Kidney glomerular epithelial cell (primary cell): Measurements from ENCODE around the gene TAGLN.

Experiments
- DNase-seq: peaks from one replicate; lab custom pipeline; 2025; lab: John Stamatoyannopoulos, UW

Gene TAGLN

DNA sequence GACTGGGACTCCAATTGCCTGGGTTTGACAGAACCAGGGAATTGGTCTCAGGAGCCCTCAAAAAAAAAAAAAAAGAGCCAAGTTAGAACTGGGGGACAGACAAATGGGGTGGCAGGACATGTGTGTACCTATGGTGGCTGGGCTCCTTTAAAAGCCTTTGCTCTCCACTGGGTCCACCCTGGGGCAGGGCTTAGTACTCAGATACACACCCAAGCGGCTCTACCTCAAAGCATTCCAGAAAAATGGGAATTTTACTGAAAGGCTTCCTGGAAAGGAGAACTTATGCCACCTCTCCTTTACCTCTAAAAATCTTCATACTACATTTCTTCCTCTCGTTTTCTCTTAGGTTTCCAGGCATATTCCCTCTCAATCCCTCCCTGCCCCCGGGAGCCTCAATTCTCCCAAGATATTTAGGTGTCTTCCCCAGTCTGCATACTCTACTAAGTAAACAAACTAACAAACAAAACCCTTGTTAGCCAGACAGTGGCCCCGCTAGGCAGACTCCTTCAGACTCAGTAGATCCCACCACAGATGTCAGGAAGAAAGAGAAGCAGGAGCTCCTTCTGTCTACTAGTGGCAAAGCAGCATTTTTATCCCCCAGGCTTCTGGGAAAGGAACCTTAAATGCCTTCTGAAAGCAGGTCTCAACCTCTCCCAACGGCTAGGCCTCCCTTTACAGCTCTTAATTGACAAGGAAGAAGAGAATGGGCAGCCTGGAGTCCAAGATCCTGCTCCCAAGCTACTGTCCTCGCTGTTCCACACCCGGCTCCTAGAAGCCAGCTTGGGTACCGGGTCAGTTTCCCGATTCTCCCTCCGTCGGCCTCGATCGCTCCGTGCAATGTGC is 32.0 kb downstream of the TAGLN start:
- no peak for DNase-seq

GRCh38 chr11:117231842-117232091 is 32.6 kb downstream of the TAGLN start, which contains the start of gene PCSK7:
Gene PCSK7 (minus strand): TSS chr11:117232073. CDS start chr11:117229844, 2,229 bp downstream.
- no peak for DNase-seq

DNA sequence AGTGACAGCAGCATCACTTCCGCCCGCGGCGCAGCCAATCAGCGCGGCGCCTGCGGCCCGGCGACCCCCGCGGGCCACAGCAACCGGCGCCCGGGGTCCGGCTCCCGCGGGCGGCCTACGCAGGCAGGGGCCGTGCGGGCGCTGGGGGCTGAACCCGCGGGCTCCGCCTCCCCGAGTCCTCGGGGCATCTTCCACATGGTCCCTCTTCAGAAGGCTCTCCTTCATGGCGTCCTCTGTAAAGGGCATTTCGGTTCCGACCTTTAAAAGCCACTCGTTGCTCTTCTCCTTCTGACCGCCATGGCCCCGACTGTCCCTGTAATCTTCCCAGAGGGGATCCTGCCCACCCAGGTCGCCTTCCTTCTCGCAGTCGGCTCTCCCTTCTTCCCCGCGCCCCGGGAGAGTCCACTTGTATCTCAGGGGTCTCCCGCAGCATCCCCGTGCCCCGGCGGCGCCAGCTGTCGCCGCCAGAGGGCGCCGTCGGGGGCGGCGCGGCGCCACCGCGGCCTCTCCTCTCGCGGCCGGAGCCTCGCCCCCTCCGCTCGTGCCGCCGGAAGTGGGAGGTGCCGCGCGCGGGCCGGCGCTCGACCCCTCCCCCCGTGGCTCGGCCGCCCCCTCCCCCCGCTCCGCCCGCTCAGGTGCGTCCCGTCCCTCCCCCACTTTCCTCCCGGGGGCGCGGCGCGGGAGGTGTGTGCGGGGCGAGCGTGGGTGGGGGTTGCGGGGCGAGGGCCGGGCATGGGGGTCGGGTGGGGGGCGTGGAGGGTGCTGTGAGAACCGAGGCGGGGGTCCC is 33.1 kb downstream of the TAGLN start, which contains the start of gene RNF214:
Gene RNF214 (plus strand): TSS at position 580 of the 787 bp plus-strand sequence. CDS start 1,602 bp downstream, outside the sequence.
- DNase-seq, result peak; percentile 66

GRCh38 chr11:117232911-117233409 is 33.8 kb downstream of the TAGLN start:
- DNase-seq, result no peak

DNA sequence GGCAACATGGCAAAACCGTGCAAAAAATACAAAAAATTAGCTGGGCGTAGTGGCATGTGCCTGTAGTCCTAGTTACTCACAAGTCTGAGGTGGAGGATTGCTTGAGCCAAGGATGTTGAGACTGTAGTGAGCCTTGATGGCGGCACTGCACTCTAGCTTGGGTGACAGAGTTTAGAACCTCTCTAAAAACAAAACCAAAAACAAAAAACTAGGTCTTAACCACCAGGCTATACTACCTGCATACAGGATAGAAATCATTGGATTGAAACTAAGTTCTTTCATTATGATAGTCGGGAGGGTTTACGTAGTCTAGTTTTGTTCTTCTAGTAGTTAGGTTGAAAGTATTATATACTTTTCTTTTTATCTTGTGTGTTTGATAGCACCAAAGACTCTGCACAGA is 39.1 kb downstream of the TAGLN start:
- no peak for DNase-seq

DNA sequence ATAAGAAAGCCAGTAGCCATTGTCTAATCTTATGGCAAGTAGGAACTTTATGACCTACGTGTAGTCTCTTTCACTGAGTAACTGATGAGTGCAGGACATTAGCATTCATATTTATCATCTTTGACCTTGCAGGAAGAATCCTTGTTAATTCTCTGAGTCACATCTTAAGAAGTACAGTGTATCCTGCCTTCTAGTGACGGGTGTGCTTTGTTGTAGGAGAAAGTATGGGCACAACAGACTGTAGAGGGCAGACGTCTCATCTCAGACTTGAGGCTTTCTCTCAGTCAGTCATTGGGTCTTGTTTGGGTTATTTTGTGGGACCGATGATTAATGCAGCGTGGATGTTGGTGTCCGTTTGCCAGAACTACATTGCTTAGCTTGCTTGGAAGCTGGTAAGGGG is 40.1 kb downstream of the TAGLN start:
- peak; percentile 56 for DNase-seq

DNA sequence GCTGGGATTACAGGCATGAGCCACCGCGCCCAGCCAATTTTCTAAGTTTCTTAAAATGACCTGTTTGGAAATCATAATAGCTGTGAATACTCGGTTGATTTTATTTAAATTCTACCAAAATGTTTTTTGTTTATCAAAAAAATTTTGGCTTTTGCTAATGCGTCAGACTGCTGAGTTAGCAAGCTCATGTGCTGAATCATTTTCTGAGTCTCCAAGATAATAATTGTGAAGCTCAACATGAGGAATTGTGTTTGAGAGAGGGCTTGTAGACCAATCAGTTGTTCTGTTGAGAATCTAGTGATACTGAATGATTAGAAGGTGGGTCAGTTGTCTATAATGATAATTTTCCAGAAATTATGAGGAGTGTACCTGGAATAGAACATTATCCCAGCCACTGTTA is 49.2 kb downstream of the TAGLN start:
- DNase-seq, result no peak

DNA sequence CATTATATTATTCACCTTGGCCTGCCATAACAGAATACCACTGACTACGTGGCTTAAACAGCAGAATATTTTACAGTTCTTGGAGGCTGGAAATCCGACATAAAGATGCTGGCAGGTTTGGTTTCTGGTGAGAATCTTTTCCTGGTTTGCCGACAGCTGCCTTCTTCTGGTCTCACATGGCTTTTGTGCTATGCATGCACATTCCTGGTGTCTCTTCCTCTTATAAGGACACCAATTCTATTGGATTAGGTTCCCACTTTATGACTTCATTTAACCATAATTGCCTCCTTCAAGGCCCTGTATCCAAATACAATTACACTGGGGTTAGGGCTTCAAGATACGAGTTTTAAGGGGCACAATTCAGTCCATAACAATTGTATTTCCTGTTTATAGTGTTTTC is 50.4 kb downstream of the TAGLN start:
- DNase-seq, result no peak

DNA sequence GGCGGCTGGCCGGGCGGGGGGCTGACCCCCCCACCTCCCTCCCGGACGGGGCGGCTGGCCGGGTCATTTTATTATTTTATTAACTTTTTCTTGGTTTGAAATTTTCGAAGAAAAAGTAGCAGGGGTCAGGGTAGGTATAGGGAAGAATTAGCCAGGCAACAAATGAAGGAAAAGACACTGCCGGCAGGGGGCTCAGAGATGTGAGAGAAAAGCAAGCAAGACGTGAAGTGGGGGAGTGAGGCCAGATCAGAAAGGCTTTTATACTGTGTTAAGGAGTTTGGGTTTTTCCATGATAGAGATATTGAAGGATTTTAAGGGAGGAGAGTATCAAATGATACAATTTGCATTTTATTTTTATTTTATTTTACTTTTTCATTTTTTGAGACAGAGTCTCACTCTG is 52.3 kb downstream of the TAGLN start:
- DNase-seq, result no peak

DNA sequence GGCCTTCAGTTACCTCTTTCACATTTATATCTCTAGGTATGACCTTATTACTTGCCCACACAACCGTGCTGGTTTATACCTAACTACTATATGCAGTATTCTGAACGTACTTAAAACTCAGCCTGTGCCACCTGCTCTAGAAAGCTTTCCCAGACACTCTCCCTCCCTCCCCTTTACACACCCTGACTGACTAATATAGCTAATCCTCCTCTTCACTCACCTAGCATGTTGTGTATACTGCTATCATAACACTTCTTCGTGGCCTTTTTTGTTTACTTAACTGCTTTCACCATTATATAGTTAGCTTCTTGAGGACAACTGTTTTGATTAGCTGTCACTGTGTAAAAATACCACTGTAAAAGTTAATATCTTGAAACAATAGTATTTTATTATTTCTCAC is 56.8 kb downstream of the TAGLN start:
- DNase-seq, result peak; percentile 14

- DNase-seq, result no peak
Observed at GRCh38 chr11:117256573-117256972, 57.4 kb downstream of the TAGLN start.
